T-cell (primary cell): ENCODE data around the gene CLEC17A. TPM values are rescaled to one million over a fixed set of nuclear protein-coding genes. Genes with fewer than 3 reads are reported as not detected.
"Not testable (repeated sequence)": the region's sequence is repeated elsewhere in the genome, so short reads cannot be mapped to it uniquely, and the experiment has no call there.

Experiments
- ATAC-seq, 4 experiments: fragments of 200-7000 bp in 3 of 4; fragments of 150-1000 bp in 1 of 4; cut with Tn5 transposase; replicated peaks in 1 of 4; 1 replicate in 3 of 4; 2 replicates in 1 of 4; pipeline ENCODE4 v1.10.0; 2021; ENCODE audit warnings: moderate library complexity in 3 of 4, mild to moderate bottlenecking in 2 of 4, moderate number of reproducible peaks in 1 of 4
- CTCF ChIA-PET, 2 donors: fragments of 300-600 bp; sonication (Branson Sonifier 250); formaldehyde crosslinking; loops; one replicate each; lab custom pipeline; 2022; ENCODE audit warnings: antibody characterized with exemption in 2 of 2; lab: Charles Lee
- POLR2A ChIA-PET, 2 donors: fragments of 300-600 bp; sonication (Branson Sonifier 250); formaldehyde crosslinking; loops; one replicate each; lab custom pipeline; 2022; ENCODE audit warnings: antibody characterized with exemption in 2 of 2; lab: Charles Lee
- DNase-seq, 35 experiments: peaks; one replicate each; pipeline versions ENCODE4 v3.0.0 to v3.0.0-alpha.2; 2013 to 2023
- H3K27ac ChIP-seq: one replicate; pipeline ENCODE4 v1.5.1; 2013; ENCODE audit warnings: low read length
- H3K27me3 ChIP-seq, 2 experiments: replicated peaks in 1 of 2; 1 replicate in 1 of 2; 2 replicates in 1 of 2; pipeline versions ENCODE4 v1.6.1 to v1.7.0; 2013; ENCODE audit warnings: low read length in 1 of 2, mixed read lengths in 1 of 2; ENCODE audit not compliant: control insufficient read depth in 2 of 2, insufficient read depth in 2 of 2; ENCODE audit errors: extremely low read depth in 1 of 2
- H3K36me3 ChIP-seq, 2 donors: 1 replicate in 1 of 2; 2 replicates in 1 of 2; pipeline versions ENCODE4 v1.6.1 to v1.7.0; 2013; ENCODE audit warnings: low read length in 1 of 2; ENCODE audit not compliant: control insufficient read depth in 2 of 2, insufficient read depth in 1 of 2; ENCODE audit errors: extremely low read depth in 1 of 2
- H3K4me1 ChIP-seq, 2 experiments: 1 replicate in 1 of 2; 2 replicates in 1 of 2; pipeline versions ENCODE4 v1.6.1 to v1.7.0; 2013; ENCODE audit warnings: low read length in 2 of 2, mixed read lengths in 1 of 2; ENCODE audit not compliant: insufficient read depth in 2 of 2, control insufficient read depth in 1 of 2; ENCODE audit errors: extremely low read depth in 1 of 2
- H3K4me3 ChIP-seq, 2 donors: 1 replicate in 1 of 2; 2 replicates in 1 of 2; pipeline versions ENCODE4 v1.5.1 to v1.7.0; 2013; ENCODE audit warnings: mild to moderate bottlenecking in 2 of 2, low read length in 1 of 2, moderate library complexity in 1 of 2; ENCODE audit not compliant: control insufficient read depth in 1 of 2; ENCODE audit errors: extremely low read depth in 1 of 2
- H3K9me3 ChIP-seq: 2 replicates; pipeline ENCODE4 v1.7.0; 2013
- H3K27ac Mint-ChIP-seq, 2 donors: one replicate each; pipeline ENCODE4 v1.8.0; 2020 to 2021; ENCODE audit warnings: mild to moderate bottlenecking in 2 of 2, mixed read lengths in 2 of 2
- H3K27me3 Mint-ChIP-seq, 2 donors: one replicate each; pipeline ENCODE4 v1.8.0; 2021 to 2022; ENCODE audit warnings: mixed read lengths in 2 of 2
- H3K36me3 Mint-ChIP-seq: one replicate; pipeline ENCODE4 v1.8.0; 2021; ENCODE audit warnings: mixed read lengths
- H3K4me1 Mint-ChIP-seq, 3 donors: one replicate each; pipeline ENCODE4 v1.8.0; 2020 to 2022; ENCODE audit warnings: mixed read lengths in 3 of 3, mild to moderate bottlenecking in 1 of 3
- H3K4me3 Mint-ChIP-seq, 3 donors: one replicate each; pipeline ENCODE4 v1.8.0; 2020 to 2022; ENCODE audit warnings: mild to moderate bottlenecking in 3 of 3, mixed read lengths in 3 of 3, moderate library complexity in 3 of 3
- H3K9me3 Mint-ChIP-seq, 3 donors: one replicate each; pipeline ENCODE4 v1.8.0; 2020 to 2022; ENCODE audit warnings: mixed read lengths in 3 of 3
- WGBS: methylation state at CpG from one replicate; pipeline ENCODE4 v1.1.5; 2013; ENCODE audit warnings: missing lambda C conversion rate; ENCODE audit not compliant: insufficient coverage; 5-methylcytosine and 5-hydroxymethylcytosine counted together
- total RNA-seq, 35 experiments: library from RNA in 6 of 35; stranded (reverse) in 6 of 35; fragments of 120-200 nt in 1 of 35; gene quantifications; one replicate each; pipeline versions ENCODE4 v1.2.1 to v1.2.4 and lab custom pipeline; 2013 to 2026

Gene CLEC17A
- total RNA-seq, 5 donors from 2014 or later (not counting 1 experiment from before 2014, with no cell fraction given): 0.40 to 5.2 (median 1.1) TPM

DNA sequence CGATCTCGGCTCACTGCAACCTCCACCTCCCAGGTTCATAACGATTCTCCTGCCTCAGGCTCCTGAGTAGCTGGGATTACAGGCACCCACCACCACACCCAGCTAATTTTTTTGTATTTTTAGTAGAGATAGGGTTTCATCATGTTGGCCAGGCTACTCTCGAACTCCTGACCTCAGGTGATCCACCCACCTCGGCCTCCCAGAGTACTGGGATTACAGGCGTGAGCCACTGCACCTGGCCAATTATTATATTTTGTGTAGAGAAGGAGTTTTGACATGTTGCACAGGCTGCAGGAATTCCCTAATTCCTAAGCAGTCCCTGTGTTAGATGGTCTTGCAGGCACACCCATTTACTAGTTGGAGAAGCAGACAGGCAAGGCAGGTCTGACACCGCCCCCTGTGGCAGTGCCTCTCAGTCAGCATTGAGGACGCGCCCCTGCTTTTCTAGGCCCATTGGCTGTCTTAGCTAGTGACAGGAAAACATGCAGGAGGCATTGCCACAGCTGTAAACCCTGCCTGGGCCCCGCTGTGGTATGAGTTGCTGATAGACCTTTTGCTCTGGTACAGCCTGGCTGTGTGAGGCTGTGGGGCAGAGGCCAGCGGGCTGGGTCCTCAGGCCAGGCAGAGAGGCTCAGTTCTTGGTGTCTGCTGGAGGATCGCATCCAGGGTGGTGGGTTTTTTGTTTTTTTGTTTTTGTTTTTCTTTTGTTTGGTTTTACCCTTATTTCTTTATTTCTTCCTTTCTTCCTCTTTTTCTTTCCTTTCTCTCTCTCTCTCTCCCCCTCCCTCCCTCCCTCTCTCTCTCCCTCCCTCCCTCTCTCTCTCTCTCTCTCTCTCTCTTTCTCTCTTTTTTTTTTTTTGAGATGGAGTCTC lies 31.5 kb upstream of the CLEC17A start:
- WGBS: 21% methylated on average over 5 of the region's 12 CpGs
- H3K9me3 Mint-ChIP-seq, H3K36me3 Mint-ChIP-seq, H3K9me3 ChIP-seq, H3K4me3 ChIP-seq, H3K27me3 ChIP-seq, H3K27me3 Mint-ChIP-seq: not testable (repeated sequence)
- ChIA-PET CTCF (interaction anchor here in 1 of 2 donors (0.6 to 1.7 kb wide), 9 partner anchors 15 to 128 kb away, joined by 3 to 22 read pairs (median 4); partner anchors contain the start of gene DNAJB1), POLR2A (interaction anchor here in 1 of 2 donors (1.8 kb wide), 1 partner anchor 33 kb away, joined by 4 read pairs; the partner anchor contains the start of gene DNAJB1)
- Histone ChIP-seq H3K36me3 (peaks cover 5 to 30% of the 10 kb centered on the region in 2 donors), H3K27ac (peak overlapping the region; percentile 52), H3K4me1 (peaks cover 11 to 61% of the 10 kb centered on the region in 2 experiments)
- peak overlapping the region; percentile 88 to 92 for H3K27ac Mint-ChIP-seq
- ATAC-seq (peak; percentile 99), DNase-seq (peak; percentile 66 to 91 (median 86))
- peaks cover 54 to 57% (median 56%) of the 10 kb centered on the region in 3 donors for H3K4me1 Mint-ChIP-seq
- H3K4me3 Mint-ChIP-seq: peak overlapping the region in 2 of 3 donors; percentile 21 to 69

DNA sequence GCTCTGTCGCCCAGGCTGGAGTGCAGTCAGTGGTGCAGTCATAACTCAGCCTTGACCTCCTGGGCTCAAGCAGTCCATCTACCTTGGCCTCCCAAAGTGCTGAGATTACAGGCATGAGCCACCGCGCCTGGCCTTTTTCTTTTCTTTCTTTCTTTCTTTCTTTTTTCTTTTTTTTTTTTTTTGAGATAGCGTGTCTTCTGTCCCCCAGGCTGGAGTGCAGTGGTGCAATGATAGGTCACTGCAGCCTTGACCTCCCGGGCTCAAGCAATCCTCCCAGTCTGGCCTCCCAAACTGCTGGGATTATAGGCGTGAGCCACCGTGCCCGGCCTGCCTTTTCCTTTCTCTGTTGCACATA lies 30.9 kb upstream of the CLEC17A start:
- H3K36me3 Mint-ChIP-seq, ATAC-seq, H3K27me3 ChIP-seq, H3K9me3 Mint-ChIP-seq, DNase-seq, H3K9me3 ChIP-seq, POLR2A ChIA-PET, H3K27me3 Mint-ChIP-seq: not testable (repeated sequence)
- Mint-ChIP-seq H3K4me3 (peak overlapping the region in 1 of 3 donors; percentile 69), H3K27ac (peak overlapping the region; percentile 88 to 92), H3K4me1 (peaks cover 59 to 60% (median 59%) of the 10 kb centered on the region in 3 donors)
- CTCF ChIA-PET: interaction anchor here (0.6 to 1.7 kb wide), 6 partner anchors 10 to 55 kb away, joined by 3 to 22 read pairs (median 4); partner anchors contain the start of gene DNAJB1 (in 1 of the 2)
- WGBS: 94% methylated on average over 2 of the region's 8 CpGs
- Histone ChIP-seq H3K4me1 (peaks cover 13 to 67% of the 10 kb centered on the region in 2 experiments), H3K27ac (peak overlapping the region; percentile 67), H3K4me3 (peak overlapping the region in 1 of 2 donors; percentile 11), H3K36me3 (peaks cover 5 to 30% of the 10 kb centered on the region in 2 donors)

DNA sequence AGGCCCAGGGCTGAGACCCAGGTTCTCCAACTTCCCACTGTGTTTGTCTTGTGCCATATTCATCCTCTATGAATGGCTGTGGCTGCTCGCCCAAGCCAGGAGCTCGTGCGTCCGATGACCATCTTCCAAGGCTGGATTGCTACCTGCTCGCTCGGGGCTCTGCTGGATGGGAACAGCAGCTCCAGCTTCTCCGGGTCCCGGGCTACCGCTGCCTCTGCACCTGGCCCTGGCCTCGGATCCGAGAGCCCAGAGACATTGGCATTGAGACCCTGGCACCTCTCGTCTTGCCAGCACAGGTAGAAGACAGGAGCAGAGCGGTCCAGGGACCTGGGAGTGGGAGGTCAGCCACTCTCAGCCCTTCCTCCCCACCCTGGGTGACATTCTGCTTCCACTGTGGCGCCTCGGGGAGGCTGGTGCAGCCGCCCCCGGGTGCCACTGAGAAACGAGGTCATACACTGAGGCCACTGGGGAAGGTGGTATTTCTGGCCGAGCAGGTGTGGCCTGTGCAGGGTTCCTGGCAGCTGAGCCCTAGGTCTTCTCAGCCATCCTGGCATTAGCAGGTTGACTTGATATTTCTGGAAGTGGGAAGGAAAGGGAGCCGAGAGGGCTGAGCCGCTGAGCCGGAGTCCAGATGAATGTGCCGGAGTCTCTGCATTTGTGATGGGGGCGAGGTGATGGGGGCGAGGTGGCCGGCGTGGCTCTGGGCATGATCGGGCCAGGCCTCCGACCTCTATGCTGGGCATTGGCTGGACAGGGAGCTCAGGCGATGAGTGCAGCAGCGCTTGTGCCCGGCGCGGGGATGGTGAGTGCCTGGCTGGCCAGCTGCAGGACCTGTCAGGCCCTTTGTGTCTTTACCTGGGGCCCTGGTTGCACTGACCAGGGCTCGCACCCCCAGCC lies 29.6 kb upstream of the CLEC17A start:
- no peak overlapping the region for H3K4me3 ChIP-seq
- WGBS: 93% methylated on average over 29 of the region's 35 CpGs
- H3K27ac ChIP-seq: peak overlapping the region; percentile 29
- ATAC-seq (no peak), DNase-seq (no peak)
- H3K4me1 ChIP-seq: peaks cover 13 to 74% of the 10 kb centered on the region in 2 experiments
- H3K27me3 Mint-ChIP-seq: no peaks in the 10 kb centered on the region
- no peaks in the 10 kb centered on the region for H3K9me3 Mint-ChIP-seq
- peaks cover 4% of the 10 kb centered on the region for H3K36me3 Mint-ChIP-seq
- peaks cover 57 to 63% (median 62%) of the 10 kb centered on the region in 3 donors for H3K4me1 Mint-ChIP-seq
- H3K27me3 ChIP-seq: no peaks in the 10 kb centered on the region
- ChIA-PET POLR2A (no interaction called here), CTCF (interaction anchor here in 1 of 2 donors (1.2 kb wide), 1 partner anchor 9 kb away, joined by 4 read pairs; no protein-coding TSS in a partner anchor)
- peak overlapping the region in 1 of 3 donors; percentile 69 for H3K4me3 Mint-ChIP-seq
- no peaks in the 10 kb centered on the region for H3K9me3 ChIP-seq
- H3K27ac Mint-ChIP-seq: peak overlapping the region; percentile 88 to 92
- H3K36me3 ChIP-seq: peaks cover 5 to 30% of the 10 kb centered on the region in 2 donors

DNA sequence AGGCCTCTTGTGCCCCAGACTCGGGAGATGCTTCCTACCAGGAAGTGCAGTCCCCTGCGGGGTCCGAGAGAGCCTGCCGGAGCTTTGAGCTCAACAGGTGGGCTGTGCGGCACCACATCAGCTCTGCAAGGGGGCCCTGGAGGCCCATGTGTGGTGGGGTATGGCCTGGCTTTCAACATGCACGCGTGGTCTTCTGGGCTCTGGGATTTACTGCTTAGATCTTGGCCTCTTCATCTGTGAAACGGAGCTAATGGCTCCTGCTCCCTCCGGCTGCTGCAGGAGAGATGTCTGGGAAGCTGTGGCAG lies 29.0 kb upstream of the CLEC17A start:
- peak overlapping the region; percentile 55 to 80 for H3K27ac Mint-ChIP-seq
- CTCF ChIA-PET: no interaction called here
- no peaks in the 10 kb centered on the region for H3K27me3 ChIP-seq
- H3K27ac ChIP-seq: no peak overlapping the region
- no peak overlapping the region for H3K4me3 ChIP-seq
- peaks cover 13 to 80% of the 10 kb centered on the region in 2 experiments for H3K4me1 ChIP-seq
- no peaks in the 10 kb centered on the region for H3K9me3 Mint-ChIP-seq
- peaks cover 5 to 30% of the 10 kb centered on the region in 2 donors for H3K36me3 ChIP-seq
- ATAC-seq (no peak), DNase-seq (no peak)
- H3K27me3 Mint-ChIP-seq: no peaks in the 10 kb centered on the region
- H3K4me1 Mint-ChIP-seq: peaks cover 53 to 67% (median 66%) of the 10 kb centered on the region in 3 donors
- no peak overlapping the region for H3K4me3 Mint-ChIP-seq
- 87% methylated on average over 9 of the region's 9 CpGs for WGBS
- no peaks in the 10 kb centered on the region for H3K9me3 ChIP-seq
- peaks cover 4% of the 10 kb centered on the region for H3K36me3 Mint-ChIP-seq
- POLR2A ChIA-PET: interaction anchor here in 1 of 2 donors (0.6 kb wide), 1 partner anchor 50 kb away, joined by 3 read pairs; no protein-coding TSS in a partner anchor

DNA sequence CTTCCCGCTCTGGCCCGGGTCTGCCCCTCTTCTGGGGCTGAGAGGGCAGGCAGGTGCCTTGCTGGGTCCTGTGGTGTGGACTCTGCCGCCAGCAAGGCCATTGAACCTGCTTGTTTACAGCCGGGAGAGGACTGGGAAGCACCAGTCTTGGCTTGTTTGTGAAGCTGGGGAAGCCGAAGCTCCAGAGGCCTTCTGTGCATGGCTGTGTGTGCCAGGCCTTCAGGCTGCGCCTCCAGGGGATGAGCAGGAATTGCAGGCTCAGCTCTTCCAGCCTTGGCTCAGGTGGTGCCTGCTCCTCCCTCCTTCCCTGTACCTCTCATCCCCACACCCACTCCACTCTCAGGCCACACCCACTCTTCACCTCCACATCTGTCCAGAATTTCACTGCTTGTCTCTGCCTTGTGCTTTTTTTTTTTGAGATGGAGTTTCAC lies 28.5 kb upstream of the CLEC17A start:
- ChIA-PET POLR2A (interaction anchor here in 1 of 2 donors (0.6 kb wide), 2 partner anchors 22 to 51 kb away, joined by 3 to 4 read pairs; no protein-coding TSS in a partner anchor), CTCF (interaction anchor here in 1 of 2 donors (0.7 to 0.8 kb wide), 2 partner anchors 10 to 556 kb away, joined by 4 to 8 read pairs; no protein-coding TSS in a partner anchor)
- Histone ChIP-seq H3K27me3 (no peaks in the 10 kb centered on the region), H3K9me3 (no peaks in the 10 kb centered on the region), H3K27ac (no peak overlapping the region), H3K4me3 (no peak overlapping the region), H3K4me1 (peaks cover 13 to 81% of the 10 kb centered on the region in 2 experiments), H3K36me3 (peaks cover 5 to 27% of the 10 kb centered on the region in 2 donors)
- H3K27me3 Mint-ChIP-seq: no peaks in the 10 kb centered on the region
- H3K36me3 Mint-ChIP-seq: peaks cover 4% of the 10 kb centered on the region
- H3K27ac Mint-ChIP-seq: peak overlapping the region; percentile 31 to 80
- ATAC-seq (no peak), DNase-seq (no peak)
- H3K9me3 Mint-ChIP-seq: no peaks in the 10 kb centered on the region
- H3K4me1 Mint-ChIP-seq: peaks cover 53 to 71% (median 67%) of the 10 kb centered on the region in 3 donors
- 80% methylated on average over 5 of the region's 6 CpGs for WGBS
- no peak overlapping the region for H3K4me3 Mint-ChIP-seq
